Neural crest cell (in vitro differentiated cells): ENCODE measurements around the gene MMEL1. TPM values are rescaled to one million over a fixed set of nuclear protein-coding genes. Genes with fewer than 3 reads are reported as not detected.

ENCODE experiments used
- DNase-seq: peaks from one replicate; pipeline ENCODE4 v3.0.0; 2021; ENCODE audit warnings: low read depth, mixed read lengths, low spot score
- H3K27ac Mint-ChIP-seq: one replicate; pipeline ENCODE4 v1.8.0; 2021; ENCODE audit warnings: mild to moderate bottlenecking, mixed read lengths; ENCODE audit not compliant: unreplicated experiment
- H3K27me3 Mint-ChIP-seq: 2 replicates; pipeline ENCODE4 v1.8.0; 2021; ENCODE audit warnings: low read depth, mild to moderate bottlenecking, mixed read lengths
- H3K36me3 Mint-ChIP-seq: 2 replicates; pipeline ENCODE4 v1.8.0; 2021; ENCODE audit warnings: low read depth, mild to moderate bottlenecking, mixed read lengths
- H3K4me1 Mint-ChIP-seq: 2 replicates; pipeline ENCODE4 v1.8.0; 2021; ENCODE audit warnings: mixed read lengths
- H3K4me3 Mint-ChIP-seq: one replicate; pipeline ENCODE4 v1.8.0; 2021; ENCODE audit warnings: mild to moderate bottlenecking, mixed read lengths
- H3K9me3 Mint-ChIP-seq: 2 replicates; pipeline ENCODE4 v1.8.0; 2021; ENCODE audit warnings: mixed read lengths
- CTCF ChIP-seq: fragments of 200-600 bp; sonication (generic); conservative IDR thresholded peaks from 2 replicates; pipeline ENCODE4 v1.5.0; 2021; ENCODE audit warnings: antibody characterized with exemption, mild to moderate bottlenecking
- total RNA-seq: library from RNA; stranded (reverse); gene quantifications from 2 replicates; pipeline ENCODE4 v1.2.1, GENCODE V29; 2021

The MMEL1 gene
- total RNA-seq, 1 donor from 2014 or later: 0.51 TPM

GRCh38 chr1:2548068-2548589, 84.7 kb downstream of the MMEL1 start:
- Mint-ChIP-seq H3K27ac (peak overlapping the region; percentile 86), H3K4me3 (peak overlapping the region; percentile 87), H3K27me3 (no peaks in the 10 kb centered on the region), H3K36me3 (no peaks in the 10 kb centered on the region), H3K4me1 (peaks cover 29% of the 10 kb centered on the region), H3K9me3 (no peaks in the 10 kb centered on the region)
- DNase-seq: peak; percentile 75
- peak; percentile 95 for TF ChIP-seq CTCF

GRCh38 chr1:2547210-2548067, 85.4 kb downstream of the MMEL1 start:
- no peaks in the 10 kb centered on the region for H3K36me3 Mint-ChIP-seq

GRCh38 chr1:2546515-2547209, 86.2 kb downstream of the MMEL1 start:
- H3K27ac Mint-ChIP-seq: no peak overlapping the region

More at GRCh38 chr1:2547210-2548067, 85.4 kb downstream of the MMEL1 start:
- no peak for TF ChIP-seq CTCF
- Mint-ChIP-seq H3K4me1 (peaks cover 29% of the 10 kb centered on the region), H3K4me3 (peak overlapping the region; percentile 87), H3K27me3 (no peaks in the 10 kb centered on the region), H3K27ac (no peak overlapping the region), H3K9me3 (no peaks in the 10 kb centered on the region)
- DNase-seq: peak; percentile 24

GRCh38 chr1:2545754-2546514, 86.9 kb downstream of the MMEL1 start:
- Mint-ChIP-seq H3K36me3 (no peaks in the 10 kb centered on the region), H3K9me3 (no peaks in the 10 kb centered on the region), H3K4me1 (peaks cover 40% of the 10 kb centered on the region), H3K27ac (no peak overlapping the region), H3K27me3 (no peaks in the 10 kb centered on the region), H3K4me3 (no peak overlapping the region)
- TF ChIP-seq CTCF: no peak
- peak; percentile 78 for DNase-seq

More at GRCh38 chr1:2546515-2547209, 86.2 kb downstream of the MMEL1 start:
- Mint-ChIP-seq H3K27me3 (no peaks in the 10 kb centered on the region), H3K4me3 (peak overlapping the region; percentile 87), H3K4me1 (peaks cover 33% of the 10 kb centered on the region), H3K36me3 (no peaks in the 10 kb centered on the region), H3K9me3 (no peaks in the 10 kb centered on the region)
- peak; percentile 47 for DNase-seq
- peak; percentile 39 for TF ChIP-seq CTCF
